Activated B cell treated with CpG ODN at 0.5 μM for 24 hours (primary cell): ENCODE results near the gene OR5D16. TPM values are rescaled to one million over a fixed set of nuclear protein-coding genes. Genes with fewer than 3 reads are reported as not detected.
"Not testable (repeated sequence)": the region's sequence is repeated elsewhere in the genome, so short reads cannot be mapped to it uniquely, and the experiment has no call there.

Experiments used
- ATAC-seq: fragments of 200-7000 bp; cut with Tn5 transposase; one replicate; pipeline ENCODE4 v1.10.0; 2021; ENCODE audit warnings: low read depth, mild to moderate bottlenecking, moderate library complexity
- CTCF ChIA-PET: fragments of 350-600 bp; sonication (Branson Sonifier 250); formaldehyde crosslinking; loops from one replicate; lab custom pipeline; 2021; ENCODE audit warnings: antibody characterized with exemption; lab: Charles Lee
- POLR2A ChIA-PET: fragments of 350-600 bp; sonication (Branson Sonifier 250); formaldehyde crosslinking; loops from one replicate; lab custom pipeline; 2021; ENCODE audit warnings: antibody characterized with exemption; lab: Charles Lee
- DNase-seq: peaks from one replicate; pipeline ENCODE4 v3.0.0; 2022
- H3K27ac Mint-ChIP-seq: one replicate; pipeline ENCODE4 v1.8.0; 2020; ENCODE audit warnings: mixed read lengths
- H3K27me3 Mint-ChIP-seq: one replicate; pipeline ENCODE4 v1.8.0; 2021; ENCODE audit warnings: mixed read lengths
- H3K36me3 Mint-ChIP-seq: one replicate; pipeline ENCODE4 v1.8.0; 2021; ENCODE audit warnings: low read depth, mixed read lengths
- H3K4me1 Mint-ChIP-seq: one replicate; pipeline ENCODE4 v1.8.0; 2021; ENCODE audit warnings: mixed read lengths
- H3K4me3 Mint-ChIP-seq: one replicate; pipeline ENCODE4 v1.8.0; 2020; ENCODE audit warnings: mild to moderate bottlenecking, mixed read lengths
- H3K9me3 Mint-ChIP-seq: one replicate; pipeline ENCODE4 v1.8.0; 2020; ENCODE audit warnings: mixed read lengths
- intact Hi-C: fragments of 100-400 bp; cut with micrococcal nuclease; formaldehyde crosslinking; loops from one replicate; pipeline ENCODE4 v1.15.1; 2024
- total RNA-seq: library from RNA; stranded (reverse); gene quantifications from 2 replicates; pipeline ENCODE4 v1.2.3, GENCODE V29; 2022
- TF ChIP-seq, protein P1 (sequence below): fragments of 200-600 bp; IDR thresholded peaks from one replicate; pipeline ENCODE4 v1.8.0; 2022; ENCODE audit warnings: antibody characterized with exemption, mild to moderate bottlenecking

The OR5D16 gene
- total RNA-seq, 1 donor from 2014 or later = not detected

GRCh38 chr11:55852141-55852540 lies 13.6 kb downstream of the OR5D16 start:
- TF ChIP-seq, protein P1, sequence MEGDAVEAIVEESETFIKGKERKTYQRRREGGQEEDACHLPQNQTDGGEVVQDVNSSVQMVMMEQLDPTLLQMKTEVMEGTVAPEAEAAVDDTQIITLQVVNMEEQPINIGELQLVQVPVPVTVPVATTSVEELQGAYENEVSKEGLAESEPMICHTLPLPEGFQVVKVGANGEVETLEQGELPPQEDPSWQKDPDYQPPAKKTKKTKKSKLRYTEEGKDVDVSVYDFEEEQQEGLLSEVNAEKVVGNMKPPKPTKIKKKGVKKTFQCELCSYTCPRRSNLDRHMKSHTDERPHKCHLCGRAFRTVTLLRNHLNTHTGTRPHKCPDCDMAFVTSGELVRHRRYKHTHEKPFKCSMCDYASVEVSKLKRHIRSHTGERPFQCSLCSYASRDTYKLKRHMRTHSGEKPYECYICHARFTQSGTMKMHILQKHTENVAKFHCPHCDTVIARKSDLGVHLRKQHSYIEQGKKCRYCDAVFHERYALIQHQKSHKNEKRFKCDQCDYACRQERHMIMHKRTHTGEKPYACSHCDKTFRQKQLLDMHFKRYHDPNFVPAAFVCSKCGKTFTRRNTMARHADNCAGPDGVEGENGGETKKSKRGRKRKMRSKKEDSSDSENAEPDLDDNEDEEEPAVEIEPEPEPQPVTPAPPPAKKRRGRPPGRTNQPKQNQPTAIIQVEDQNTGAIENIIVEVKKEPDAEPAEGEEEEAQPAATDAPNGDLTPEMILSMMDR = no peak

GRCh38 chr11:55854704-55855103 lies 16.2 kb downstream of the OR5D16 start:
- ChIA-PET POLR2A (no interaction called here), CTCF (no interaction called here)
- TF ChIP-seq, protein P1 = no peak
- ATAC-seq (no peak), DNase-seq (no peak)
- Mint-ChIP-seq H3K36me3 (no peaks in the 10 kb centered on the region), H3K27me3 (no peaks in the 10 kb centered on the region), H3K4me1 (no peaks in the 10 kb centered on the region), H3K9me3 (peaks cover 12% of the 10 kb centered on the region), H3K4me3 (no peak overlapping the region), H3K27ac (no peak overlapping the region)
- intact Hi-C loops = loop anchor here (5.0 kb wide), 1 partner anchor 53 kb away; no protein-coding TSS in a partner anchor

More at GRCh38 chr11:55852141-55852540, 13.6 kb downstream of the OR5D16 start:
- intact Hi-C loops = no loop called here
- Mint-ChIP-seq H3K4me1 (no peaks in the 10 kb centered on the region), H3K27me3 (no peaks in the 10 kb centered on the region), H3K9me3 (peaks cover 8% of the 10 kb centered on the region), H3K4me3 (no peak overlapping the region), H3K27ac (no peak overlapping the region), H3K36me3 (no peaks in the 10 kb centered on the region)
- ATAC-seq (no peak), DNase-seq (no peak)
- ChIA-PET POLR2A (no interaction called here), CTCF (no interaction called here)

- POLR2A ChIA-PET, ATAC-seq, CTCF ChIA-PET, intact Hi-C loops, H3K4me1 Mint-ChIP-seq, H3K9me3 Mint-ChIP-seq, DNase-seq, H3K36me3 Mint-ChIP-seq, H3K27ac Mint-ChIP-seq, H3K4me3 Mint-ChIP-seq, H3K27me3 Mint-ChIP-seq: not testable (repeated sequence)
Measured at GRCh38 chr11:55867354-55867753, 28.8 kb downstream of the OR5D16 start.

GRCh38 chr11:55872731-55873130 lies 34.2 kb downstream of the OR5D16 start:
- H3K27ac Mint-ChIP-seq, CTCF ChIA-PET, H3K4me3 Mint-ChIP-seq, H3K4me1 Mint-ChIP-seq, DNase-seq, H3K36me3 Mint-ChIP-seq, POLR2A ChIA-PET, H3K27me3 Mint-ChIP-seq, intact Hi-C loops, ATAC-seq, H3K9me3 Mint-ChIP-seq: not testable (repeated sequence)

DNA sequence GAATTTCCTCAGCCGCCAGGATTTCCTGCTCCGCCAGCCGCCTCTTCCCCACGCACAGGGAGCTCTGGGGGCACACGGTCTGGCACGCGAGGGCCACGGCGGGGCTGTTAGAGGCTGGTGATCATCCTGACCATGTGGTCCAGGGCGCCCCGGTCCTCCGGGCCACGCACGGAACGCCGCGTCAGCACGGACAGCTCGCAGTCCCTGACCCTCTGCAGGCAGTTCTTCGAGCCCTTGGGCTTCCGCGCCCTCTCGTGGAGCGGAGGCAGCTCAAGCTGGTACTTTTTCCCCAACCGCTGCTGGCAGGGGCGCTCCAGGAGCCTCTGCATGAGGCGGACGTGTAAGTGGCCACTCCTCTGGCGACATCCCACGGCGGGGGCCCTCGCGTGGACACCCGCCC lies 34.6 kb downstream of the OR5D16 start:
- CTCF ChIA-PET, H3K4me3 Mint-ChIP-seq, POLR2A ChIA-PET, H3K4me1 Mint-ChIP-seq, H3K9me3 Mint-ChIP-seq, H3K36me3 Mint-ChIP-seq, intact Hi-C loops, H3K27ac Mint-ChIP-seq, ATAC-seq, H3K27me3 Mint-ChIP-seq, DNase-seq: not testable (repeated sequence)

- H3K36me3 Mint-ChIP-seq, DNase-seq, H3K4me1 Mint-ChIP-seq, H3K27ac Mint-ChIP-seq, H3K27me3 Mint-ChIP-seq, H3K4me3 Mint-ChIP-seq, H3K9me3 Mint-ChIP-seq, ATAC-seq, CTCF ChIA-PET, POLR2A ChIA-PET, intact Hi-C loops: not testable (repeated sequence)
Measured at GRCh38 chr11:55882997-55883396, 44.4 kb downstream of the OR5D16 start, which contains the start of gene TRIM51. TSS of gene TRIM51 (plus strand) at chr11:55883297. CDS start at chr11:55885429, 2,132 bp downstream.

DNA sequence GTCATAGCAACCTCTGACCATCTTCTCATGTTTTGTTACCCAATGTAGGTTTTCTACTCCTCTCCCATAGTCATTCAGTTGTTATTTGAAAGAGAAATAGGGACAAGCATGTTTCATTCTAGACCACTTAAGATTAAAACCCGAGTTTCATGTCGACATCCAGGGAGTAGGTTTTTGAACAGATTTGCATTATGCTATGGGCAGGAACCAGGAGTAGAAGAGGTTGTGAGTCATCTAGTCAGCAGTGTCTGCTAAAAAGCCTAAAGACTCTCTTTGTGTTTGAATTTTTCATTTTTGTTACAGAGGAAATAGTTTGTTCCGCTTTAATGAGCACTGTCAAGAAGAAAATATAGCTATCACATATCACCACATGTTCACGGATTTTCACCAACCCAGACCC lies 46.4 kb downstream of the OR5D16 start:
- POLR2A ChIA-PET, H3K27me3 Mint-ChIP-seq, H3K4me1 Mint-ChIP-seq, H3K27ac Mint-ChIP-seq, H3K9me3 Mint-ChIP-seq, H3K4me3 Mint-ChIP-seq, DNase-seq, ATAC-seq, intact Hi-C loops, CTCF ChIA-PET, H3K36me3 Mint-ChIP-seq: not testable (repeated sequence)

- POLR2A ChIA-PET, DNase-seq, H3K36me3 Mint-ChIP-seq, ATAC-seq, H3K27ac Mint-ChIP-seq, H3K4me3 Mint-ChIP-seq, H3K9me3 Mint-ChIP-seq, H3K4me1 Mint-ChIP-seq, H3K27me3 Mint-ChIP-seq, intact Hi-C loops, CTCF ChIA-PET: not testable (repeated sequence)
Measured at GRCh38 chr11:55885481-55885880, 46.9 kb downstream of the OR5D16 start.

Other genes with a start within 250 kb of the OR5D16 start
- not detected in 2 replicates for gene OR4C11, start 231.1 kb upstream of the OR5D16 start, total RNA-seq
- gene OR4P4, start 203.6 kb upstream of the OR5D16 start, total RNA-seq = not detected in 2 replicates
- not detected in 2 replicates for gene OR4S2, start 190.4 kb upstream of the OR5D16 start, total RNA-seq
- not detected in 2 replicates for gene OR4C6, start 176.6 kb upstream of the OR5D16 start, total RNA-seq
- gene OR5D13, start 65.3 kb upstream of the OR5D16 start, total RNA-seq = not detected in 2 replicates
- not detected in 2 replicates for gene OR5D14, start 43.2 kb upstream of the OR5D16 start, total RNA-seq
- not detected in 2 replicates for gene OR5L1, start 27.4 kb upstream of the OR5D16 start, total RNA-seq
- not detected in 2 replicates for gene OR5D18, start 19.1 kb upstream of the OR5D16 start, total RNA-seq
- gene OR5L2, start 11.5 kb upstream of the OR5D16 start, total RNA-seq = not detected in 2 replicates
- not detected in 2 replicates for gene TRIM51, start 44.5 kb downstream of the OR5D16 start, total RNA-seq
- gene OR5W2, start 75.8 kb downstream of the OR5D16 start, total RNA-seq = not detected in 2 replicates
- gene OR5I1, start 97.6 kb downstream of the OR5D16 start, total RNA-seq = not detected in 2 replicates
- gene OR10AG1, start 131.2 kb downstream of the OR5D16 start, total RNA-seq = not detected in 2 replicates
- gene OR5F1, start 155.9 kb downstream of the OR5D16 start, total RNA-seq = not detected in 2 replicates
- not detected in 2 replicates for gene OR5AS1, start 188.9 kb downstream of the OR5D16 start, total RNA-seq